ENCODE results near the gene RPTOR.

DNA sequence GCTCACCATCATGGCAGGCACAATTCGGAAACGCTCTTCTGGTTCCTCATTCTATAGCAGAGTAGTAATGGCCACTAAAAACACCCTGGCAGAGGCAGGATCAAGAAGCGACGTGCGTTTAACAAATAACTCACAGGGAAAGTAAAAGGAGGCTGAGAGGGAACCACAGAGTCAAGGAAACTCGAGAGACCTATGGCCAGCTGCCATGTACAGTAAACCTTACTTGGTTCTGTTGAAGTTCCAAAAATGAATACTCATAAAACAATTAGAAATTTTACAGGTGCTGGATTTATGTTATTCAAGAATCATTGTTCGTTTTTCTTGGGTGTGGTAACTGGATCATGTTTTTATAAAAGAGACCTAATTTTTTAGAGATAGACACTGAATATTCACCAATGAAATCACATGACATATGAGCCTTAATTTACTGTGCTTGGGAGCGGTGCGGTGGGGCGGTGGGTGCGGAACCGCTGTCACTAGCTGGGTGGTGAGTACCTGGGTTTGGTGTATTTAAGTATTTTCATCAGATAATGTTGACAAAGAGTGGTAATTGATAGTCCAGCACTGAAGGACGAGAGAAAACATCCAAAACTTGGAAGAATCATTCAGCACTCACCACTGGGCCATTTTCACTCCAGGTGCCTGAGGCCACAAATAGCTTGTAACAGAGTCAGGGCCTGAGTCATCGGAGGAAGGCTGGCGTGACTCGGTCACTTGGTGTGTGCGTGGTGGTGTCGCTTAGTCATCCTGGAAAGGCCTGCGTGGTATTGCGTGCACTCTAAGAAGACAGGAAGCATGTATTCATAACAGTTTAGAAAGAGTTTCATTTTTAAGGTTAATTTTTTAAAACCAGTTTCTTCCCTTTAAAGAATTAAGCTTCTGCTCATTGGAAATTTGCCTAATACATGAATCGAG lies 311.6 kb downstream of the RPTOR start:
- TF ChIP-seq PATZ1 (CRISPR knock-in tag; IDR thresholded peaks at IDR 0.05; ENCODE audit: borderline replicate concordance) = no peak
- TF ChIP-seq TOX (CRISPR knock-in tag; IDR thresholded peaks at IDR 0.05; ENCODE audit: borderline replicate concordance) = peak; percentile 67; the same call in 1 of the 2 replicates
- no peak for TF ChIP-seq ZFP30 (CRISPR knock-in tag; IDR thresholded peaks at IDR 0.05)
- TF ChIP-seq ARNTL (CRISPR knock-in tag; IDR thresholded peaks at IDR 0.05; ENCODE audit: borderline replicate concordance, low read depth) = no peak
- TF ChIP-seq ZNF565 (CRISPR knock-in tag; conservative IDR thresholded peaks at IDR 0.05; ENCODE audit: low read depth) = no peak
- no peak for TF ChIP-seq RARB (CRISPR knock-in tag; IDR thresholded peaks at IDR 0.05)
- TF ChIP-seq POU6F1 (CRISPR knock-in tag; IDR thresholded peaks at IDR 0.05; ENCODE audit: borderline replicate concordance, low read depth) = no peak
- no peak for TF ChIP-seq CSRNP3 (CRISPR knock-in tag; IDR thresholded peaks at IDR 0.05)
- TF ChIP-seq ZFP3 (CRISPR knock-in tag; IDR thresholded peaks at IDR 0.05) = no peak
- TF ChIP-seq ISL1 (CRISPR knock-in tag; IDR thresholded peaks at IDR 0.05) = no peak
- TF ChIP-seq TSHZ2 (CRISPR knock-in tag; IDR thresholded peaks at IDR 0.05) = no peak
- TF ChIP-seq ESRRG (CRISPR knock-in tag; IDR thresholded peaks at IDR 0.05) = no peak
- no peak for TF ChIP-seq CSDC2 (CRISPR knock-in tag; IDR thresholded peaks at IDR 0.05)
- no peak for TF ChIP-seq OSR1 (CRISPR knock-in tag; IDR thresholded peaks at IDR 0.05)

All from SK-N-SH treated with all-trans-retinoic acid at 6 μM for 48 hours (cell line).